Karpas-422 (cell line): Measurements from ENCODE around the gene CYP2A13. TPM values are rescaled to one million over a fixed set of nuclear protein-coding genes. Genes with fewer than 3 reads are reported as not detected.
"Not testable (repeated sequence)": the region's sequence is repeated elsewhere in the genome, so short reads cannot be mapped to it uniquely, and the experiment has no call there.

ENCODE experiments used
- DNase-seq: peaks from one replicate; pipeline ENCODE4 v3.0.0-alpha.2; 2015
- H2AFZ ChIP-seq: fragments of 200-600 bp; sonication (generic); 2 replicates; pipeline ENCODE4 v1.6.1; 2014; ENCODE audit warnings: antibody characterized with exemption, low read length, mixed read lengths
- H3K27ac ChIP-seq: fragments of 200-600 bp; sonication (generic); 2 replicates; pipeline ENCODE4 v1.5.1; 2014; ENCODE audit warnings: mild to moderate bottlenecking, low read length, moderate library complexity
- H3K27me3 ChIP-seq: fragments of 200-600 bp; sonication (generic); 2 replicates; pipeline ENCODE4 v1.6.1; 2014; ENCODE audit warnings: low read length, mixed read lengths
- H3K36me3 ChIP-seq: fragments of 200-600 bp; sonication (generic); 2 replicates; pipeline ENCODE4 v1.6.1; 2014; ENCODE audit warnings: low read length, mixed read lengths; ENCODE audit not compliant: insufficient read depth
- H3K4me1 ChIP-seq: fragments of 200-600 bp; sonication (generic); 2 replicates; pipeline ENCODE4 v1.6.1; 2014; ENCODE audit warnings: mild to moderate bottlenecking, low read length, mixed read lengths
- H3K4me2 ChIP-seq: fragments of 200-600 bp; sonication (generic); 2 replicates; pipeline ENCODE4 v1.6.1; 2014; ENCODE audit warnings: low read length, low read depth, mild to moderate bottlenecking; ENCODE audit not compliant: poor library complexity, severe bottlenecking
- H3K4me3 ChIP-seq: fragments of 200-600 bp; sonication (generic); 2 replicates; pipeline ENCODE4 v1.5.1; 2014; ENCODE audit warnings: mild to moderate bottlenecking, antibody characterized with exemption, low read length, mixed read lengths
- H3K79me2 ChIP-seq: fragments of 200-600 bp; sonication (generic); 2 replicates; pipeline ENCODE4 v1.6.1; 2014; ENCODE audit warnings: mild to moderate bottlenecking, low read length, mixed read lengths
- H3K9ac ChIP-seq: fragments of 200-600 bp; sonication (generic); 2 replicates; pipeline ENCODE4 v1.6.0; 2014; ENCODE audit warnings: low read length
- H3K9me2 ChIP-seq: fragments of 200-600 bp; sonication (generic), shearing (Covaris generic); replicated peaks from 2 replicates; pipeline ENCODE4 v1.6.0; 2014; ENCODE audit warnings: mild to moderate bottlenecking, low read length, moderate library complexity; ENCODE audit not compliant: insufficient read depth
- H3K9me3 ChIP-seq: fragments of 300-700, 200-600 bp; sonication (generic); 2 replicates; pipeline ENCODE4 v1.6.1; 2014; ENCODE audit warnings: low read length, mixed read lengths
- H4K20me1 ChIP-seq: fragments of 200-600 bp; sonication (generic); 2 replicates; pipeline ENCODE4 v1.6.1; 2014; ENCODE audit warnings: mild to moderate bottlenecking, antibody characterized with exemption, low read length, low read depth; ENCODE audit not compliant: insufficient read depth
- total RNA-seq: library from RNA; depleted of rRNA; stranded (reverse); fragments of >200 nt; shearing (Covaris generic); gene quantifications from 2 replicates; pipeline ENCODE4 v1.2.3, GENCODE V29; 2014; ENCODE audit warnings: low replicate concordance

CYP2A13 gene
- total RNA-seq, 1 experiment from 2014 or later = not detected

- H3K27me3 ChIP-seq, H3K27ac ChIP-seq, H3K36me3 ChIP-seq: not testable (repeated sequence)
Observed at GRCh38 chr19:41126765-41127203, 38.5 kb downstream of the CYP2A13 start.

DNA sequence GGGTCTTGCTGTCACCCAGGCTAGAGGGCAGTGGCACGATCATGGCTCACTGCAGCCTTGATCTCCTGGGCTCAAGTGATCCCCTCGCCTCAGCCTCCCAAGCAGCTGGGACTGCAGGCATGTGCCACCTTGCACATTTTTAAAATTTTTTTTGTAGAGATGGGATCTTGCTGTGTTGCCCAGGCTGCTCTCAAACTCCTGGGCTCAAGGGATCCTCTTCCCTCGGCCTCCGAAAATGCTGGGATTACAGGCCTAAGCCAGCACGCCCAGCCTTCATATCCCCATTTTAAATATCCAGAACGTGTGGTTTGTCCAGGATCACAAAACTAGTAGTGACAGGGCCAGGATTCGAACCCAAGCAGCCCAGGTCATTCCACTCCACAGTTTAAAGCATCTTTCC, 39.1 kb downstream of the CYP2A13 start:
- H3K27ac ChIP-seq, H3K36me3 ChIP-seq, H3K79me2 ChIP-seq, H3K9me2 ChIP-seq, H3K9ac ChIP-seq, H3K4me3 ChIP-seq, H3K4me2 ChIP-seq, H3K4me1 ChIP-seq, DNase-seq, H3K27me3 ChIP-seq, H3K9me3 ChIP-seq, H2AFZ ChIP-seq, H4K20me1 ChIP-seq: not testable (repeated sequence)

More at GRCh38 chr19:41126765-41127203, 38.5 kb downstream of the CYP2A13 start:
- not testable (repeated sequence) for H3K4me1 ChIP-seq, H4K20me1 ChIP-seq, H3K79me2 ChIP-seq, H3K4me3 ChIP-seq, H3K9ac ChIP-seq, H3K9me3 ChIP-seq, H3K9me2 ChIP-seq, H2AFZ ChIP-seq, H3K4me2 ChIP-seq
- peak; percentile 46 for DNase-seq

DNA sequence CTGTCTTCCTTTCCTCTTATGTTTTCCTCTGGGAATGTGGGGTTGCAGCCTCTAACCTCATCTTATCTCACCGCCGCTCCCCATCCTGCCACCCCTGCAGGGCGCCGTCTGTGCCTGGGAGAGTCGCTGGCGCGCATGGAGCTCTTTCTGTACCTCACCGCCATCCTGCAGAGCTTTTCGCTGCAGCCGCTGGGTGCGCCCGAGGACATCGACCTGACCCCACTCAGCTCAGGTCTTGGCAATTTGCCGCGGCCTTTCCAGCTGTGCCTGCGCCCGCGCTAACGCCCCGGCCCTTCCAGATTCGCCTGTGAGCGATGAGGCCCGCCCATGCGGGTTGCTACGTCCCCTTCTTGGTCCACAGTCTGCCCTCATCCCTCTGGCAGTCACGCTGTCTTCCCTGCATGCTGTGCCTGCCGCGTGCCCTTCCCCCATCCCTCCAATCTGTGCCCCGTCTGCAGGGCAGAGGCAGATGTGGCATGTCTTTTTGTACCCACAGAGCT, 39.6 kb downstream of the CYP2A13 start:
- not testable (repeated sequence) for H3K27ac ChIP-seq, H3K9ac ChIP-seq, H2AFZ ChIP-seq, H3K9me3 ChIP-seq, H3K4me3 ChIP-seq, H3K4me2 ChIP-seq, H4K20me1 ChIP-seq, H3K9me2 ChIP-seq, H3K79me2 ChIP-seq, H3K4me1 ChIP-seq, H3K36me3 ChIP-seq, H3K27me3 ChIP-seq
- peak; percentile 60 for DNase-seq

GRCh38 chr19:41128692-41129091, 40.4 kb downstream of the CYP2A13 start:
- Histone ChIP-seq H3K27ac (no peak overlapping the region), H3K79me2 (no peaks in the 10 kb centered on the region), H3K9me2 (no peaks in the 10 kb centered on the region), H4K20me1 (no peaks in the 10 kb centered on the region), H3K4me2 (no peak overlapping the region), H3K27me3 (no peaks in the 10 kb centered on the region), H3K9ac (no peak overlapping the region), H3K4me1 (no peaks in the 10 kb centered on the region), H2AFZ (no peak overlapping the region), H3K9me3 (no peaks in the 10 kb centered on the region), H3K36me3 (no peaks in the 10 kb centered on the region), H3K4me3 (no peak overlapping the region)
- DNase-seq = no peak

- Histone ChIP-seq H3K36me3 (no peaks in the 10 kb centered on the region), H3K4me2 (no peak overlapping the region), H3K27ac (no peak overlapping the region), H3K9me3 (no peaks in the 10 kb centered on the region), H2AFZ (no peak overlapping the region), H3K79me2 (no peaks in the 10 kb centered on the region), H3K9me2 (no peaks in the 10 kb centered on the region), H4K20me1 (no peaks in the 10 kb centered on the region), H3K27me3 (no peaks in the 10 kb centered on the region), H3K9ac (no peak overlapping the region), H3K4me1 (no peaks in the 10 kb centered on the region), H3K4me3 (no peak overlapping the region)
- DNase-seq = no peak
Observed at GRCh38 chr19:41131186-41131585, 42.9 kb downstream of the CYP2A13 start.

DNA sequence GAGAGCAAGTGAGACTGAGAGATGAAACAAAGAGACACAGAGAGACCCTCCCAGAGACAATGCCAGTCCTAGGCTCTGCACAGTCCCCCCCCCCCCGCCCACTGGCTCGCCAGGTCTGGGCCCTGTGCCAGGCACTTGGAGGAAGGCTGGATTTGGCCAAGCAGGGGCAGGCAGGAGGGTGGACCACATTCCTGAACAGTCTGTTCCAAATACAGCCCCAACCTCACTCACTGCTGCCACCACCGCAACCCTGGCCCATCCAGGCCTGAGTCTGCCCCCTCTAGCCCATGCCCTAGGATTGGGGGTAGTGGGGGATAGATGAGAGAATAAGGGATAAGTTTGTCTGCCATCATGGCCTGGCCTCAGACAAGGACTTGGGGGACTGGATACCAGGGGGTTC, 45.0 kb downstream of the CYP2A13 start:
- no peaks in the 10 kb centered on the region for H3K27me3 ChIP-seq
- H4K20me1 ChIP-seq = no peaks in the 10 kb centered on the region
- no peaks in the 10 kb centered on the region for H3K79me2 ChIP-seq
- no peaks in the 10 kb centered on the region for H3K9me2 ChIP-seq
- no peaks in the 10 kb centered on the region for H3K36me3 ChIP-seq
- DNase-seq = no peak
- H3K9ac ChIP-seq = no peak overlapping the region
- no peak overlapping the region for H3K4me3 ChIP-seq
- H3K4me1 ChIP-seq = no peaks in the 10 kb centered on the region
- H3K27ac ChIP-seq = no peak overlapping the region
- H3K4me2 ChIP-seq = no peak overlapping the region
- no peaks in the 10 kb centered on the region for H3K9me3 ChIP-seq
- no peak overlapping the region for H2AFZ ChIP-seq

GRCh38 chr19:41134616-41135015, 46.4 kb downstream of the CYP2A13 start:
- no peak for DNase-seq
- no peaks in the 10 kb centered on the region for H3K27me3 ChIP-seq
- H4K20me1 ChIP-seq = no peaks in the 10 kb centered on the region
- H3K27ac ChIP-seq = no peak overlapping the region
- H3K9me2 ChIP-seq = no peaks in the 10 kb centered on the region
- no peaks in the 10 kb centered on the region for H3K79me2 ChIP-seq
- no peak overlapping the region for H3K4me2 ChIP-seq
- no peaks in the 10 kb centered on the region for H3K4me1 ChIP-seq
- no peak overlapping the region for H2AFZ ChIP-seq
- no peak overlapping the region for H3K9ac ChIP-seq
- no peaks in the 10 kb centered on the region for H3K36me3 ChIP-seq
- no peak overlapping the region for H3K4me3 ChIP-seq
- no peaks in the 10 kb centered on the region for H3K9me3 ChIP-seq

GRCh38 chr19:41135390-41136384, 47.4 kb downstream of the CYP2A13 start:
- H3K4me3 ChIP-seq, H3K4me2 ChIP-seq, H3K27ac ChIP-seq, H2AFZ ChIP-seq, H3K9me2 ChIP-seq, H3K9me3 ChIP-seq, H3K36me3 ChIP-seq, DNase-seq, H3K79me2 ChIP-seq, H3K4me1 ChIP-seq, H3K27me3 ChIP-seq, H4K20me1 ChIP-seq, H3K9ac ChIP-seq: not testable (repeated sequence)
